ENCODE data around the gene CEP68.

- TF ChIP-seq CTCF (conservative IDR thresholded peaks at IDR 0.05 in 1 of 2, IDR thresholded peaks at IDR 0.05 in 1 of 2; ENCODE audit: low read depth in 1 of 2, low read length in 2 of 2) (no peak), EZH2 (IDR thresholded peaks at IDR 0.05; ENCODE audit: low read length, missing control alignments) (no peak)
Measured at GRCh38 chr2:65049010-65049639, 7.1 kb upstream of the CEP68 start.
